Adrenal gland (tissue), 12 donors: ENCODE measurements around the gene PKN2. TPM values are rescaled to one million over a fixed set of nuclear protein-coding genes. Genes with fewer than 3 reads are reported as not detected.

Source experiments
- DNase-seq, 7 donors: peaks; one replicate each; pipeline ENCODE4 v3.0.0-alpha.2; 2019 to 2020
- H3K27ac ChIP-seq, 5 donors: fragments of 200-600 bp; sonication (generic) in 4 of 5; 1 replicate in 3 of 5; 2 replicates in 2 of 5; pipeline versions ENCODE4 v1.5.1 to v1.8.0; 2016 to 2020; ENCODE audit warnings: mild to moderate bottlenecking in 1 of 5
- H3K27me3 ChIP-seq: fragments of 200-600 bp; 2 replicates; pipeline ENCODE4 v1.8.0; 2021
- H3K36me3 ChIP-seq, 2 donors: fragments of 200-600 bp; replicated peaks in 1 of 2; 1 replicate in 1 of 2; 2 replicates in 1 of 2; pipeline versions ENCODE4 v1.5.1 to v1.8.0; 2018 to 2022
- H3K4me1 ChIP-seq, 2 donors: fragments of 200-600 bp; replicated peaks in 1 of 2; 1 replicate in 1 of 2; 2 replicates in 1 of 2; pipeline versions ENCODE4 v1.5.1 to v1.8.0; 2018 to 2021
- H3K4me3 ChIP-seq, 4 donors: fragments of 200-600 bp; sonication (generic) in 3 of 4; one replicate each; pipeline ENCODE4 v1.5.1; 2016 to 2018
- H3K9me3 ChIP-seq, 3 donors: fragments of 200-600 bp; sonication (generic) in 1 of 3; replicated peaks in 1 of 3; 1 replicate in 2 of 3; 2 replicates in 1 of 3; pipeline versions ENCODE4 v1.5.1 to v1.8.0; 2016 to 2021
- CTCF ChIP-seq, 6 experiments: fragments of 450-650 bp in 4 of 6; fragments of 200-600 bp in 2 of 6; sonication (generic) in 1 of 6; IDR thresholded peaks; 1 replicate in 5 of 6; 2 replicates in 1 of 6; pipeline versions ENCODE4 v1.5.1 to v1.8.0; 2016 to 2021; ENCODE audit warnings: antibody characterized with exemption in 6 of 6, mild to moderate bottlenecking in 2 of 6, moderate library complexity in 1 of 6
- POLR2A ChIP-seq, 2 donors: fragments of 450-650 bp; IDR thresholded peaks; one replicate each; pipeline ENCODE4 v1.6.1; 2017; ENCODE audit warnings: antibody characterized with exemption in 2 of 2, mild to moderate bottlenecking in 2 of 2, moderate library complexity in 1 of 2
- WGBS, 4 donors: extraction: QIAGEN DNeasy Blood & Tissue Kit in 2 of 4; methylation state at CpG; one replicate each; pipeline versions ENCODE4 v1.1.5 to v1.1.7; 2013 to 2017; 5-methylcytosine and 5-hydroxymethylcytosine counted together
- intact Hi-C, 2 donors: fragments of 100-400 bp; cut with DNase I; formaldehyde crosslinking; loops; one replicate each; pipeline versions ENCODE4 v1.14.1 to v1.15.0; 2022 to 2023
- polyA plus RNA-seq, 3 donors: library from polyadenylated mRNA; stranded (reverse); fragments of 200-250 nt in 2 of 3; fragments of 350-450 nt in 1 of 3; fragmentation: Illumina TruSeq in 1 of 3; extraction: RNeasy Lipid Tissue Mini Kit (QIAGEN cat#74804) in 1 of 3; gene quantifications; one replicate each; pipeline ENCODE4 v1.2.3, GENCODE V29; 2013 to 2014
- total RNA-seq, 9 donors: library from RNA; depleted of rRNA in 4 of 9; stranded (reverse); fragments of >200 nt in 4 of 9; fragments of 120-200 nt in 1 of 9; fragmentation: NEBNext Ultra II Directional in 1 of 9; extraction: Animal tissue kit (Norgen Biotek cat#: 25700) in 1 of 9; gene quantifications; one replicate each; pipeline versions ENCODE4 v1.1.0 to v1.2.4, GENCODE V29; 2013 to 2023
- donor health status: healthy with polysubstance abuse.
- donor health status: Bipolar disorder and iron deficiency.
- donor health status: DM: yes; HTN: yes; CAD: no.
- donor health status: DM: no; HTN: no; CAD: no.
- donor health status: DM: no; HTN: no; CAD: no.
- donor health status: DM: yes; HTN: yes; CAD: no.

PKN2 gene
- total and polyA plus RNA-seq, 12 donors, result 10.9 to 49.4 (median 33.6) TPM

GRCh38 chr1:88730995-88731394 is 46.9 kb downstream of the PKN2 start:
- WGBS, 4 donors, result 78 to 84% (median 80%) methylated on average over 2 of the region's 2 CpGs
- H3K27me3 ChIP-seq, result no peaks in the 10 kb centered on the region
- no peaks in the 10 kb centered on the region for H3K36me3 ChIP-seq
- intact Hi-C loops, result no loop called here
- H3K4me1 ChIP-seq, result peaks cover 18 to 38% of the 10 kb centered on the region in 2 donors
- TF ChIP-seq POLR2A (IDR thresholded peaks at IDR 0.05), result no peak
- TF ChIP-seq CTCF (IDR thresholded peaks at IDR 0.05), result no peak
- no peak for DNase-seq
- H3K27ac ChIP-seq, result peak overlapping the region in 3 of 5 donors; percentile 23 to 61 (median 61)
- H3K4me3 ChIP-seq, result no peak overlapping the region
- peaks cover 0 to 4% (median 0%) of the 10 kb centered on the region in 3 donors for H3K9me3 ChIP-seq

GRCh38 chr1:88731475-88732269 is 47.6 kb downstream of the PKN2 start:
- 16 to 23% (median 19%) methylated on average over 2 of the region's 2 CpGs for WGBS, 4 donors

GRCh38 chr1:88735382-88735781 is 51.3 kb downstream of the PKN2 start:
- H3K27ac ChIP-seq, result no peak overlapping the region
- H3K4me3 ChIP-seq, result no peak overlapping the region
- intact Hi-C loops, result no loop called here
- no peaks in the 10 kb centered on the region for H3K36me3 ChIP-seq
- H3K27me3 ChIP-seq, result no peaks in the 10 kb centered on the region
- TF ChIP-seq CTCF (IDR thresholded peaks at IDR 0.05), result no peak
- TF ChIP-seq POLR2A (IDR thresholded peaks at IDR 0.05), result no peak
- no peak for DNase-seq
- H3K9me3 ChIP-seq, result peaks cover 0 to 7% (median 0%) of the 10 kb centered on the region in 3 donors
- peaks cover 13 to 22% of the 10 kb centered on the region in 2 donors for H3K4me1 ChIP-seq

More at GRCh38 chr1:88731475-88732269, 47.6 kb downstream of the PKN2 start:
- Histone ChIP-seq H3K36me3 (no peaks in the 10 kb centered on the region), H3K9me3 (peaks cover 0 to 7% (median 0%) of the 10 kb centered on the region in 3 donors), H3K27ac (peak overlapping the region in 3 of 5 donors; percentile 23 to 61 (median 61)), H3K27me3 (no peaks in the 10 kb centered on the region), H3K4me1 (peaks cover 18 to 37% of the 10 kb centered on the region in 2 donors), H3K4me3 (no peak overlapping the region)
- intact Hi-C loops, result no loop called here
- peak in 6 of 7 donors; percentile 43 to 70 (median 54) for DNase-seq
- TF ChIP-seq POLR2A (IDR thresholded peaks at IDR 0.05) (no peak), CTCF (IDR thresholded peaks at IDR 0.05) (no peak)

GRCh38 chr1:88735909-88736308 is 51.8 kb downstream of the PKN2 start:
- DNase-seq, result no peak
- WGBS, 4 donors, result 95 to 100% (median 96%) methylated on average over 1 of the region's 1 CpG
- no peak overlapping the region for H3K4me3 ChIP-seq
- H3K9me3 ChIP-seq, result peaks cover 0 to 7% (median 0%) of the 10 kb centered on the region in 3 donors
- peaks cover 11 to 20% of the 10 kb centered on the region in 2 donors for H3K4me1 ChIP-seq
- H3K27ac ChIP-seq, result no peak overlapping the region
- H3K36me3 ChIP-seq, result no peaks in the 10 kb centered on the region
- TF ChIP-seq POLR2A (IDR thresholded peaks at IDR 0.05) (no peak), CTCF (IDR thresholded peaks at IDR 0.05) (no peak)
- H3K27me3 ChIP-seq, result no peaks in the 10 kb centered on the region
- intact Hi-C loops, result no loop called here
